Endothelial cell of umbilical vein (primary cell): Measurements from ENCODE around the gene PRELID3B.

Experiments
- TF ChIP-seq, protein P1 (sequence below), 2 donors: IDR thresholded peaks; 1 replicate in 1 of 2; 2 replicates in 1 of 2; pipeline ENCODE4 v1.5.1; 2011; ENCODE audit warnings: low read length in 2 of 2, mild to moderate bottlenecking in 2 of 2, moderate library complexity in 2 of 2, control low read depth in 1 of 2, inconsistent platforms in 1 of 2, low read depth in 1 of 2; ENCODE audit not compliant: insufficient read depth in 1 of 2; ENCODE audit errors: extremely low read depth in 1 of 2
- TF ChIP-seq, protein P2 (sequence below): IDR thresholded peaks from 2 replicates; pipeline ENCODE4 v1.6.1; 2011; ENCODE audit not compliant: insufficient read depth, insufficient read length

DNA sequence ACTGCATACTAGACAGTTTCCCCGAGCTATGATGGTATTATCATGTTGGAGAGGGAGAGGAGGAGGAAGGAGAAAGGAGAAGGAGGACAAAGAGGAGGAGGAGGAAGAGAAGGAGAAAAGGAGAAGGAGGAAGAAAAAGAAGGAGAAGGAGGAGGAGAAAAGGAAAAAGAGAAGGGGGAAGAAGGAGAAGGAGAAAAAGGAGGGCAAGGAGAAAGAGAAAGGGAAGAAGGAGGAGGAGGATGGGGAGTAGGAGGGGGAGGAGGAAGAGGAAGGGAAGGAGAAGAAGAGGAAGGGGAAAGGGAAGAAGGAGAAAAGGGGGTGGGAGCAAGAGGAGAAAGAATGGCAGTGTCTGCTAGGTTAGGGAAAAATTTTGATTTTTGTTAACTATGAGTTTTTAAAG lies 35.1 kb upstream of the PRELID3B start:
- TF ChIP-seq, protein P1, sequence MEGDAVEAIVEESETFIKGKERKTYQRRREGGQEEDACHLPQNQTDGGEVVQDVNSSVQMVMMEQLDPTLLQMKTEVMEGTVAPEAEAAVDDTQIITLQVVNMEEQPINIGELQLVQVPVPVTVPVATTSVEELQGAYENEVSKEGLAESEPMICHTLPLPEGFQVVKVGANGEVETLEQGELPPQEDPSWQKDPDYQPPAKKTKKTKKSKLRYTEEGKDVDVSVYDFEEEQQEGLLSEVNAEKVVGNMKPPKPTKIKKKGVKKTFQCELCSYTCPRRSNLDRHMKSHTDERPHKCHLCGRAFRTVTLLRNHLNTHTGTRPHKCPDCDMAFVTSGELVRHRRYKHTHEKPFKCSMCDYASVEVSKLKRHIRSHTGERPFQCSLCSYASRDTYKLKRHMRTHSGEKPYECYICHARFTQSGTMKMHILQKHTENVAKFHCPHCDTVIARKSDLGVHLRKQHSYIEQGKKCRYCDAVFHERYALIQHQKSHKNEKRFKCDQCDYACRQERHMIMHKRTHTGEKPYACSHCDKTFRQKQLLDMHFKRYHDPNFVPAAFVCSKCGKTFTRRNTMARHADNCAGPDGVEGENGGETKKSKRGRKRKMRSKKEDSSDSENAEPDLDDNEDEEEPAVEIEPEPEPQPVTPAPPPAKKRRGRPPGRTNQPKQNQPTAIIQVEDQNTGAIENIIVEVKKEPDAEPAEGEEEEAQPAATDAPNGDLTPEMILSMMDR (IDR thresholded peaks at IDR 0.05; ENCODE audit: extremely low read depth in 1 of 2, insufficient read depth in 1 of 2, low read depth in 1 of 2, low read length in 2 of 2), result no peak
- TF ChIP-seq, protein P2, sequence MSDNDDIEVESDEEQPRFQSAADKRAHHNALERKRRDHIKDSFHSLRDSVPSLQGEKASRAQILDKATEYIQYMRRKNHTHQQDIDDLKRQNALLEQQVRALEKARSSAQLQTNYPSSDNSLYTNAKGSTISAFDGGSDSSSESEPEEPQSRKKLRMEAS, result no peak
